IMR-90 (cell line): Measurements from ENCODE around the gene TXNDC16.

ENCODE experiments used
- BHLHE40 ChIP-seq: fragments of 150-350 bp; IDR thresholded peaks from 2 replicates; pipeline ENCODE4 v1.6.1; 2016; ENCODE audit warnings: mild to moderate bottlenecking, low read depth, low read length
- CEBPB ChIP-seq: IDR thresholded peaks from 2 replicates; pipeline ENCODE4 v1.6.1; 2012; ENCODE audit warnings: low read depth, low read length, improper control_type of control experiment
- CHD1 ChIP-seq: IDR thresholded peaks from 2 replicates; pipeline ENCODE4 v1.6.1; 2012; ENCODE audit warnings: low read depth, low read length, improper control_type of control experiment
- CTCF ChIP-seq: conservative IDR thresholded peaks from 2 replicates; pipeline ENCODE4 v1.5.1; 2012; ENCODE audit warnings: mild to moderate bottlenecking, low read depth, low read length, improper control_type of control experiment
- ELK1 ChIP-seq: fragments of 150-350 bp; IDR thresholded peaks from 2 replicates; pipeline ENCODE4 v1.6.1; 2016; ENCODE audit warnings: low read depth, mild to moderate bottlenecking, low read length, moderate library complexity, borderline replicate concordance
- FOS ChIP-seq: fragments of 150-350 bp; IDR thresholded peaks from 2 replicates; pipeline ENCODE4 v1.6.1; 2016; ENCODE audit warnings: low read depth, low read length
- MAFK ChIP-seq: IDR thresholded peaks from 2 replicates; pipeline ENCODE4 v1.6.1; 2012; ENCODE audit warnings: low read depth, low read length, improper control_type of control experiment
- MXI1 ChIP-seq: IDR thresholded peaks from 2 replicates; pipeline ENCODE4 v1.6.1; 2012; ENCODE audit warnings: low read depth, mild to moderate bottlenecking, low read length, moderate library complexity, borderline replicate concordance
- NFE2L2 ChIP-seq: fragments of 150-350 bp; IDR thresholded peaks from 2 replicates; pipeline ENCODE4 v1.6.1; 2016; ENCODE audit warnings: low read depth, mild to moderate bottlenecking, low read length
- POLR2A ChIP-seq: IDR thresholded peaks from 2 replicates; pipeline ENCODE4 v1.6.1; 2012; ENCODE audit warnings: mild to moderate bottlenecking, low read depth, low read length
- RAD21 ChIP-seq: IDR thresholded peaks from 2 replicates; pipeline ENCODE4 v1.6.1; 2012; ENCODE audit warnings: low read length, improper control_type of control experiment
- RFX5 ChIP-seq: IDR thresholded peaks from 2 replicates; pipeline ENCODE4 v1.8.0; 2012; ENCODE audit warnings: low read depth, mild to moderate bottlenecking, low read length, moderate library complexity
- SMC3 ChIP-seq: fragments of 150-350 bp; IDR thresholded peaks from 2 replicates; pipeline ENCODE4 v1.6.1; 2016; ENCODE audit warnings: low read depth, mild to moderate bottlenecking, antibody characterized with exemption, low read length, moderate library complexity

GRCh38 chr14:52531481-52531880 lies 20.8 kb downstream of the TXNDC16 start:
- TF ChIP-seq POLR2A (no peak), RAD21 (no peak), CTCF (no peak), FOS (no peak), CHD1 (no peak), NFE2L2 (no peak), MAFK (no peak), MXI1 (no peak), CEBPB (no peak), SMC3 (no peak), RFX5 (no peak), BHLHE40 (no peak), ELK1 (no peak)
